Measurements from ENCODE around the gene ANKRD9. TPM values are rescaled to one million over a fixed set of nuclear protein-coding genes. Genes with fewer than 3 reads are reported as not detected.
A peak's percentile ranks its signal among the peaks of the same experiment; 100 is the strongest.

The ANKRD9 gene
- total and polyA plus RNA-seq, 9 of the 15 experiments (the other 6 are each of a cell fraction or from before 2014, with no cell fraction given): 0.04 to 32.9 (median 5.3) TPM

DNA sequence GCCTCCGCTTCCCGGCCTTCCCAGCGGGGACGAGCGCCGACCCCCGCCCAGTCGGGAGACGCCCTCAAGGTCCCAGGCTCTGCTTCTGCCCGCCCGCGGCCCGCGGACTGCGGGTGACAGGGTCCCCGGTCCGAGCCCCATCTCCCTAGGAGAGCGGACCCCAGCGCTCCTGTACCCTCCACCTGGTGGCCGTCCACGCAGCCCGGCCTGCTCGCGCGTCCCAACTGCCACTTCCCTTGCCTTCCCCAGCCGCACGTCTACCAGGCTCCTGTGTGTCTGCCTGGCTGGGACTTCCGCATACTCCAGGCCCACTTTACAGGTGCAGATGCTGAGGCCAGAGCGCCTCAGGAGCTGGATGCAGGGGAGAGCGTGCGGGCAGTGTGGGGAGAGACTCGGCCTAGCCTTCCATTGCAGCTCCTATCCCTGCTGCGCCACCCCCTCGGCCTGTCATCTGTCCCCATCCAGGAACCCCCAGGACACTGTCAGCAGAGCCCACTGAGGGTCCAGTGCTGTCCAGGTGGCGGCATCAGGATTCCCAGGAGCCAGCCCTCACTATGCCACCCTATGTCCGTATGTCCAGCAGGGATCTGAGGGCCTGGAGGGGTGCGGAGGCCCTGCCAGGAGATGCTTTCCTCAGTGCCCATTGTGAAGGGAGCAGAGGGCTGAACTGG, 8.0 kb upstream of the ANKRD9 start (continued):
- TF ChIP-seq ERF (CRISPR knock-in tag; IDR thresholded peaks at IDR 0.05): 0 out of 2 replicates have a peak, but pooled peaks have one; percentile 27
- TF ChIP-seq, protein P1, sequence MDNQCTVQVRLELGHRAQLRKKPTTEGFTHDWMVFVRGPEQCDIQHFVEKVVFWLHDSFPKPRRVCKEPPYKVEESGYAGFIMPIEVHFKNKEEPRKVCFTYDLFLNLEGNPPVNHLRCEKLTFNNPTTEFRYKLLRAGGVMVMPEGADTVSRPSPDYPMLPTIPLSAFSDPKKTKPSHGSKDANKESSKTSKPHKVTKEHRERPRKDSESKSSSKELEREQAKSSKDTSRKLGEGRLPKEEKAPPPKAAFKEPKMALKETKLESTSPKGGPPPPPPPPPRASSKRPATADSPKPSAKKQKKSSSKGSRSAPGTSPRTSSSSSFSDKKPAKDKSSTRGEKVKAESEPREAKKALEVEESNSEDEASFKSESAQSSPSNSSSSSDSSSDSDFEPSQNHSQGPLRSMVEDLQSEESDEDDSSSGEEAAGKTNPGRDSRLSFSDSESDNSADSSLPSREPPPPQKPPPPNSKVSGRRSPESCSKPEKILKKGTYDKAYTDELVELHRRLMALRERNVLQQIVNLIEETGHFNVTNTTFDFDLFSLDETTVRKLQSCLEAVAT (IDR thresholded peaks at IDR 0.05): 0 out of 4 replicates have a peak, but pooled peaks of 1 of the 2 experiments have one; percentile 34
- TF ChIP-seq, protein P2, sequence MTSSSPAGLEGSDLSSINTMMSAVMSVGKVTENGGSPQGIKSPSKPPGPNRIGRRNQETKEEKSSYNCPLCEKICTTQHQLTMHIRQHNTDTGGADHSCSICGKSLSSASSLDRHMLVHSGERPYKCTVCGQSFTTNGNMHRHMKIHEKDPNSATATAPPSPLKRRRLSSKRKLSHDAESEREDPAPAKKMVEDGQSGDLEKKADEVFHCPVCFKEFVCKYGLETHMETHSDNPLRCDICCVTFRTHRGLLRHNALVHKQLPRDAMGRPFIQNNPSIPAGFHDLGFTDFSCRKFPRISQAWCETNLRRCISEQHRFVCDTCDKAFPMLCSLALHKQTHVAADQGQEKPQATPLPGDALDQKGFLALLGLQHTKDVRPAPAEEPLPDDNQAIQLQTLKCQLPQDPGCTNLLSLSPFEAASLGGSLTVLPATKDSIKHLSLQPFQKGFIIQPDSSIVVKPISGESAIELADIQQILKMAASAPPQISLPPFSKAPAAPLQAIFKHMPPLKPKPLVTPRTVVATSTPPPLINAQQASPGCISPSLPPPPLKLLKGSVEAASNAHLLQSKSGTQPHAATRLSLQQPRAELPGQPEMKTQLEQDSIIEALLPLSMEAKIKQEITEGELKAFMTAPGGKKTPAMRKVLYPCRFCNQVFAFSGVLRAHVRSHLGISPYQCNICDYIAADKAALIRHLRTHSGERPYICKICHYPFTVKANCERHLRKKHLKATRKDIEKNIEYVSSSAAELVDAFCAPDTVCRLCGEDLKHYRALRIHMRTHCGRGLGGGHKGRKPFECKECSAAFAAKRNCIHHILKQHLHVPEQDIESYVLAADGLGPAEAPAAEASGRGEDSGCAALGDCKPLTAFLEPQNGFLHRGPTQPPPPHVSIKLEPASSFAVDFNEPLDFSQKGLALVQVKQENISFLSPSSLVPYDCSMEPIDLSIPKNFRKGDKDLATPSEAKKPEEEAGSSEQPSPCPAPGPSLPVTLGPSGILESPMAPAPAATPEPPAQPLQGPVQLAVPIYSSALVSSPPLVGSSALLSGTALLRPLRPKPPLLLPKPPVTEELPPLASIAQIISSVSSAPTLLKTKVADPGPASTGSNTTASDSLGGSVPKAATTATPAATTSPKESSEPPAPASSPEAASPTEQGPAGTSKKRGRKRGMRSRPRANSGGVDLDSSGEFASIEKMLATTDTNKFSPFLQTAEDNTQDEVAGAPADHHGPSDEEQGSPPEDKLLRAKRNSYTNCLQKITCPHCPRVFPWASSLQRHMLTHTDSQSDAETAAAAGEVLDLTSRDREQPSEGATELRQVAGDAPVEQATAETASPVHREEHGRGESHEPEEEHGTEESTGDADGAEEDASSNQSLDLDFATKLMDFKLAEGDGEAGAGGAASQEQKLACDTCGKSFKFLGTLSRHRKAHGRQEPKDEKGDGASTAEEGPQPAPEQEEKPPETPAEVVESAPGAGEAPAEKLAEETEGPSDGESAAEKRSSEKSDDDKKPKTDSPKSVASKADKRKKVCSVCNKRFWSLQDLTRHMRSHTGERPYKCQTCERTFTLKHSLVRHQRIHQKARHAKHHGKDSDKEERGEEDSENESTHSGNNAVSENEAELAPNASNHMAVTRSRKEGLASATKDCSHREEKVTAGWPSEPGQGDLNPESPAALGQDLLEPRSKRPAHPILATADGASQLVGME (CRISPR knock-in tag; IDR thresholded peaks at IDR 0.05): 0 out of 2 replicates have a peak, but pooled peaks have one; percentile 14
- 0 out of 2 replicates have a peak, but pooled peaks have one; percentile 1 for TF ChIP-seq SMAD4 (CRISPR knock-in tag; conservative IDR thresholded peaks at IDR 0.05)
- TF ChIP-seq, protein P3, sequence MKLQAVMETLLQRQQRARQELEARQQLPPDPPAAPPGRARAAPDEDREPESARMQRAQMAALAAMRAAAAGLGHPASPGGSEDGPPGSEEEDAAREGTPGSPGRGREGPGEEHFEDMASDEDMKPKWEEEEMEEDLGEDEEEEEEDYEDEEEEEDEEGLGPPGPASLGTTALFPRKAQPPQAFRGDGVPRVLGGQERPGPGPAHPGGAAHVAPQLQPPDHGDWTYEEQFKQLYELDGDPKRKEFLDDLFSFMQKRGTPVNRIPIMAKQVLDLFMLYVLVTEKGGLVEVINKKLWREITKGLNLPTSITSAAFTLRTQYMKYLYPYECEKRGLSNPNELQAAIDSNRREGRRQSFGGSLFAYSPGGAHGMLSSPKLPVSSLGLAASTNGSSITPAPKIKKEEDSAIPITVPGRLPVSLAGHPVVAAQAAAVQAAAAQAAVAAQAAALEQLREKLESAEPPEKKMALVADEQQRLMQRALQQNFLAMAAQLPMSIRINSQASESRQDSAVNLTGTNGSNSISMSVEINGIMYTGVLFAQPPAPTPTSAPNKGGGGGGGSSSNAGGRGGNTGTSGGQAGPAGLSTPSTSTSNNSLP (IDR thresholded peaks at IDR 0.05; ENCODE audit: borderline replicate concordance, low read depth, low read length): no peak
- peak; percentile 6 for TF ChIP-seq PRPF4 (IDR thresholded peaks at IDR 0.05; ENCODE audit: insufficient read depth, low read depth, low read length, poor library complexity, severe bottlenecking)
- no peak for TF ChIP-seq ZEB2 (IDR thresholded peaks at IDR 0.05)
- TF ChIP-seq SRSF3 (IDR thresholded peaks at IDR 0.05; ENCODE audit: insufficient read depth, low read length): no peak
- TF ChIP-seq POLR2G (IDR thresholded peaks at IDR 0.05; ENCODE audit: low read depth, low read length): peak; percentile 54
- no peak for TF ChIP-seq PTBP1 (IDR thresholded peaks at IDR 0.05; ENCODE audit: low read depth, low read length)
- no peak for TF ChIP-seq ZNF274 (IDR thresholded peaks at IDR 0.05; ENCODE audit: borderline replicate concordance, low read depth, low read length)
